ENCODE results near the gene CNN2.

- TF ChIP-seq POLR2A (IDR thresholded peaks at IDR 0.05) = no peak
- no peak for TF ChIP-seq CTCF (IDR thresholded peaks at IDR 0.05)
These were observed 8.5 kb upstream of the CNN2 start for GRCh38 chr19:1017906-1018305.

Measured in vagina (tissue), 2 donors.